Keratinocyte (primary cell): ENCODE measurements around the gene CD93. TPM values are rescaled to one million over a fixed set of nuclear protein-coding genes. Genes with fewer than 3 reads are reported as not detected.

Source experiments
- DNase-seq: peaks from one replicate; pipeline ENCODE4 v3.0.0-alpha.2; 2011; ENCODE audit warnings: low read depth, missing footprints, low spot score
- FAIRE-seq: peaks from 2 replicates; lab custom pipeline; 2011; peaks lifted over from hg19 to GRCh38; lab: Jason Lieb, UNC
- H2AFZ ChIP-seq: 2 replicates; pipeline ENCODE4 v1.6.0; 2012; ENCODE audit warnings: low read length, control low read depth, inconsistent platforms; ENCODE audit not compliant: control insufficient read depth
- H3K27ac ChIP-seq: 2 replicates; pipeline ENCODE4 v1.5.1; 2011; ENCODE audit warnings: low read length; ENCODE audit not compliant: control insufficient read depth, insufficient read depth
- H3K27me3 ChIP-seq: 3 replicates; pipeline ENCODE4 v1.6.0; 2011; ENCODE audit warnings: low read length; ENCODE audit not compliant: control insufficient read depth, insufficient read depth; ENCODE audit errors: extremely low read depth
- H3K36me3 ChIP-seq, 2 experiments: 2 replicates in 1 of 2; 3 replicates in 1 of 2; pipeline ENCODE4 v1.5.1; 2011; ENCODE audit warnings: low read length in 2 of 2, mild to moderate bottlenecking in 1 of 2; ENCODE audit not compliant: control insufficient read depth in 2 of 2, insufficient read depth in 2 of 2; ENCODE audit errors: extremely low read depth in 1 of 2
- H3K4me1 ChIP-seq: 3 replicates; pipeline ENCODE4 v1.5.1; 2011; ENCODE audit warnings: low read length; ENCODE audit not compliant: control insufficient read depth, insufficient read depth; ENCODE audit errors: extremely low read depth
- H3K4me2 ChIP-seq: 3 replicates; pipeline ENCODE4 v1.6.0; 2011; ENCODE audit warnings: low read depth, low read length; ENCODE audit not compliant: control insufficient read depth, insufficient read depth; ENCODE audit errors: extremely low read depth
- H3K4me3 ChIP-seq, 3 experiments: fragments of 200-600 bp in 1 of 3; sonication (generic) in 1 of 3; 2 replicates in 2 of 3; 3 replicates in 1 of 3; pipeline ENCODE4 v1.5.1; 2011 to 2016; ENCODE audit warnings: low read length in 3 of 3, mild to moderate bottlenecking in 3 of 3, control low read depth in 2 of 3, inconsistent platforms in 1 of 3, low read depth in 1 of 3, mixed read lengths in 1 of 3, mixed run types in 1 of 3, moderate library complexity in 1 of 3; ENCODE audit not compliant: control insufficient read depth in 2 of 3, insufficient read depth in 2 of 3; ENCODE audit errors: extremely low read depth in 1 of 3
- H3K79me2 ChIP-seq: 2 replicates; pipeline ENCODE4 v1.6.0; 2012; ENCODE audit warnings: low read length; ENCODE audit not compliant: control insufficient read depth, insufficient read depth
- H3K9ac ChIP-seq: 3 replicates; pipeline ENCODE4 v1.6.0; 2011; ENCODE audit warnings: low read length; ENCODE audit not compliant: control insufficient read depth, insufficient read depth; ENCODE audit errors: extremely low read depth
- H3K9me1 ChIP-seq: 3 replicates; pipeline ENCODE4 v1.6.0; 2011; ENCODE audit warnings: low read length; ENCODE audit not compliant: control insufficient read depth, insufficient read depth; ENCODE audit errors: extremely low read depth
- H3K9me3 ChIP-seq: 2 replicates; pipeline ENCODE4 v1.5.1; 2012; ENCODE audit warnings: low read depth, low read length; ENCODE audit not compliant: control insufficient read depth
- H4K20me1 ChIP-seq: 3 replicates; pipeline ENCODE4 v1.6.0; 2011; ENCODE audit warnings: low read length; ENCODE audit not compliant: control insufficient read depth, insufficient read depth; ENCODE audit errors: extremely low read depth
- CTCF ChIP-seq, 3 experiments: IDR thresholded peaks in 1 of 3; conservative IDR thresholded peaks in 1 of 3; optimal IDR thresholded peaks in 1 of 3; 2 replicates in 2 of 3; 3 replicates in 1 of 3; pipeline versions ENCODE3 to v1.5.1; 2011; ENCODE audit warnings: low read length in 3 of 3, mild to moderate bottlenecking in 3 of 3, moderate library complexity in 2 of 3, control low read depth in 1 of 3, inconsistent platforms in 1 of 3; ENCODE audit not compliant: insufficient read depth in 2 of 3; ENCODE audit errors: extremely low read depth in 1 of 3
- EZH2 ChIP-seq: IDR thresholded peaks from one replicate; pipeline ENCODE4 v1.6.1; 2012; ENCODE audit warnings: inconsistent platforms, mild to moderate bottlenecking, low read length, moderate library complexity
- dilution Hi-C: fragments of 300-500 bp; cut with MboI; formaldehyde crosslinking; loops from one replicate; pipeline ENCODE4 v1.7.0; 2020; ENCODE audit warnings: low sequenced_read_pairs; ENCODE audit not compliant: extremely low pct_ligation_motif_present
- polyA plus RNA-seq, 5 experiments: library from polyadenylated mRNA; depleted of rRNA in 3 of 5; stranded (reverse) in 3 of 5; stranded (forward) in 1 of 5; unstranded in 1 of 5; fragments of >200 nt; gene quantifications; 1 replicate in 1 of 5; 2 replicates in 3 of 5; 3 replicates in 1 of 5; pipeline versions ENCODE4 v1.2.1 to v1.2.3, GENCODE V29; 2011 to 2012; ENCODE audit warnings: missing spikeins in 2 of 5, low read depth in 1 of 5, low replicate concordance in 1 of 5

Gene CD93
- polyA plus RNA-seq, 1 donor (not counting 4 experiments of a cell fraction or from before 2014, with no cell fraction given): not detected

DNA sequence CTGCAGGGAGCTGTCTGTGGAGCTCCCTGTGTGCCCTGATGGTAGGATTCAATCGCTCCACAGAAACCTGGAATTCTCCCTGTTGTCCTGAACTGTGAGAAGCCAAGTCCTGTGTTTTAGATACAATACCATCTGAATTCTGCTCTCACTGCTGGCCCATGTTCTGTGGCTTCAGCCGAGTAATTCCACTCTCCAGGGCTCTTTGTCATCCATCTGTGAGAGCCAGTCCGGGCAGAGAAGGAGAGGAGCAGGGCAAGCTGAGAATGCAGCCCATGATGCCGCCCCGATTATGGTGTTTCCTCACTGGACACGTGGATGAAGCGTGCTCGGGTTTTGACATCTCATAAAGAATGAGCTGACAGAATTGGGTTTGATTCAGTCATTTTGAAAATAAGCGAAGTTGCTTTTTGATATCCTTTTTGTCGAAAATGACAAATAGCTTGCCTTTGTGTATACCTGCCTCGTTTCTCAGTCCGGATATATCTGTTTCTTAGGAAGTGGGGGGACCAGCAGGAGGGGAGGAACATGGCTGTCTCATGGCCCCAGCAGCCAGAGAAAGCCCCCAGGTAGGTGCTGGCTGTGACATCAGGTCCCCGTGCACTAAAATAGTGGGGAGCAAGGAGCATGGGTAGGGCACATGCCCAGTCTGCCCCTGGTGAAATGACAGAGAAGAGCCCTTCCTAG is 8.2 kb upstream of the CD93 start:
- Histone ChIP-seq H3K9me1 (no peaks in the 10 kb centered on the region), H3K9ac (peak overlapping the region; percentile 46), H3K79me2 (no peaks in the 10 kb centered on the region), H3K36me3 (no peaks in the 10 kb centered on the region), H3K9me3 (no peaks in the 10 kb centered on the region), H4K20me1 (no peaks in the 10 kb centered on the region), H3K4me1 (peaks cover 27% of the 10 kb centered on the region), H3K27ac (peak overlapping the region; percentile 69), H2AFZ (no peak overlapping the region), H3K27me3 (no peaks in the 10 kb centered on the region), H3K4me3 (no peak overlapping the region), H3K4me2 (peak overlapping the region; percentile 27)
- DNase-seq (no peak), FAIRE-seq (peak; percentile 29)
- TF ChIP-seq EZH2 (no peak), CTCF (optimal IDR thresholded peaks at IDR 0.05 in 1 of 3, IDR thresholded peaks at IDR 0.05 in 1 of 3, conservative IDR thresholded peaks at IDR 0.05 in 1 of 3; ENCODE audit: extremely low read depth in 1 of 3, insufficient read depth in 2 of 3, low read length in 3 of 3) (no peak)
- dilution Hi-C loops: no loop called here

- H4K20me1 ChIP-seq: no peaks in the 10 kb centered on the region
- no peak overlapping the region for H3K4me2 ChIP-seq
- peak; percentile 26 for FAIRE-seq
- H3K79me2 ChIP-seq: no peaks in the 10 kb centered on the region
- no peaks in the 10 kb centered on the region for H3K36me3 ChIP-seq
- TF ChIP-seq EZH2 (no peak), CTCF (optimal IDR thresholded peaks at IDR 0.05 in 1 of 3, IDR thresholded peaks at IDR 0.05 in 1 of 3, conservative IDR thresholded peaks at IDR 0.05 in 1 of 3; ENCODE audit: extremely low read depth in 1 of 3, insufficient read depth in 2 of 3, low read length in 3 of 3) (no peak)
- dilution Hi-C loops: no loop called here
- H2AFZ ChIP-seq: no peak overlapping the region
- no peaks in the 10 kb centered on the region for H3K9me3 ChIP-seq
- no peak overlapping the region for H3K9ac ChIP-seq
- no peak overlapping the region for H3K27ac ChIP-seq
- H3K4me3 ChIP-seq: no peak overlapping the region
- DNase-seq: no peak
- no peaks in the 10 kb centered on the region for H3K9me1 ChIP-seq
- peaks cover 24% of the 10 kb centered on the region for H3K4me1 ChIP-seq
- no peaks in the 10 kb centered on the region for H3K27me3 ChIP-seq
Observed at GRCh38 chr20:23093613-23094012, 7.5 kb upstream of the CD93 start.
